ENCODE results near the gene PRR14.
"Not testable (repeated sequence)": the region's sequence is repeated elsewhere in the genome, so short reads cannot be mapped to it uniquely, and the experiment has no call there.

The PRR14 gene

GRCh38 chr16:30650369-30651123 is at the start of gene PRR14:
Gene PRR14 (plus strand): TSS chr16:30650960. CDS start chr16:30651646, 686 bp downstream.
- peak; percentile 99 for DNase-seq

- no peak for DNase-seq
These were observed 48.8 kb upstream of the PRR14 start for GRCh38 chr16:30601966-30602365.

- DNase-seq: no peak
These were observed 48.0 kb upstream of the PRR14 start for GRCh38 chr16:30602616-30603277.

GRCh38 chr16:30603945-30604315 is 46.8 kb upstream of the PRR14 start:
- DNase-seq: no peak

- DNase-seq: no peak
These were observed 46.3 kb upstream of the PRR14 start for GRCh38 chr16:30604316-30604947.

GRCh38 chr16:30605158-30605557 is 45.6 kb upstream of the PRR14 start:
- DNase-seq: peak; percentile 37

- no peak for DNase-seq
These were observed 44.8 kb upstream of the PRR14 start for GRCh38 chr16:30606004-30606403.

- peak; percentile 23 for DNase-seq
These were observed 41.5 kb upstream of the PRR14 start for GRCh38 chr16:30609002-30609925.

GRCh38 chr16:30609926-30610839 is 40.6 kb upstream of the PRR14 start, which contains the start of gene ZNF689:
Gene ZNF689 (minus strand): TSS chr16:30610389. CDS start chr16:30610041, 348 bp downstream.
- DNase-seq: peak; percentile 92

- peak; percentile 66 for DNase-seq
These were observed 35.2 kb upstream of the PRR14 start for GRCh38 chr16:30615358-30616091.

GRCh38 chr16:30619202-30619601 is 31.6 kb upstream of the PRR14 start:
- no peak for DNase-seq

- DNase-seq: no peak
These were observed 31.1 kb upstream of the PRR14 start for GRCh38 chr16:30619638-30620037.

- DNase-seq: no peak
These were observed 30.6 kb upstream of the PRR14 start for GRCh38 chr16:30620169-30620568.

GRCh38 chr16:30621765-30622164 is 29.0 kb upstream of the PRR14 start:
- DNase-seq: no peak

GRCh38 chr16:30622455-30623032 is 28.2 kb upstream of the PRR14 start:
- DNase-seq: no peak

GRCh38 chr16:30623536-30624283 is 27.1 kb upstream of the PRR14 start:
- no peak for DNase-seq

GRCh38 chr16:30626236-30626635 is 24.5 kb upstream of the PRR14 start:
- DNase-seq: no peak

GRCh38 chr16:30628628-30629540 is 21.9 kb upstream of the PRR14 start:
- peak; percentile 79 for DNase-seq

GRCh38 chr16:30632454-30632853 is 18.3 kb upstream of the PRR14 start:
- DNase-seq: not testable (repeated sequence)
